ENCODE measurements around the gene MLXIP. TPM values are rescaled to one million over a fixed set of nuclear protein-coding genes. Genes with fewer than 3 reads are reported as not detected.

Gene MLXIP
- total RNA-seq, 1 donor from 2014 or later: 54.5 TPM

DNA sequence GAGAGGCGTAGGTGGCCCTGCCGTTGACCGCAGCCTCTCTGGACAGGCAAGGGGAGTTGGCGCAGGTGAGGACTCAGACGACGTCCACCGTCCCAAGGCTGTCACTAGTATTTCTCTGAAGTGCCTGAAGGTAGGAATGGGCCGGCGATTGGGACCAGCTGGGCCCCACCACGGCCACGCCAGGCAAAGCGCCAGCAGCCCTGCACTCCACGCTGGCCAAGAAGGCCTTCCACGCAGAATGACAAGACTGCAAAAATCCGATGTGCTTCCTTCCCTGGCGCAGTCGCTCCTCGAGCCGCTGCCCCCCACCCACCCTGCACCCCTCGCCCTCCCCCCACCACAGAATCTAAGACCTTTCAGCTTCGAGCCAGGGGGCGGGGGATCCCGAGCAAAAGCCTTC is 17.3 kb upstream of the MLXIP start:
- DNase-seq (ENCODE audit: extremely low spot score, unreplicated experiment): no peak
- H3K36me3 Mint-ChIP-seq (ENCODE audit: unreplicated experiment): peaks cover 10% of the 10 kb centered on the region
- TF ChIP-seq, protein P1, sequence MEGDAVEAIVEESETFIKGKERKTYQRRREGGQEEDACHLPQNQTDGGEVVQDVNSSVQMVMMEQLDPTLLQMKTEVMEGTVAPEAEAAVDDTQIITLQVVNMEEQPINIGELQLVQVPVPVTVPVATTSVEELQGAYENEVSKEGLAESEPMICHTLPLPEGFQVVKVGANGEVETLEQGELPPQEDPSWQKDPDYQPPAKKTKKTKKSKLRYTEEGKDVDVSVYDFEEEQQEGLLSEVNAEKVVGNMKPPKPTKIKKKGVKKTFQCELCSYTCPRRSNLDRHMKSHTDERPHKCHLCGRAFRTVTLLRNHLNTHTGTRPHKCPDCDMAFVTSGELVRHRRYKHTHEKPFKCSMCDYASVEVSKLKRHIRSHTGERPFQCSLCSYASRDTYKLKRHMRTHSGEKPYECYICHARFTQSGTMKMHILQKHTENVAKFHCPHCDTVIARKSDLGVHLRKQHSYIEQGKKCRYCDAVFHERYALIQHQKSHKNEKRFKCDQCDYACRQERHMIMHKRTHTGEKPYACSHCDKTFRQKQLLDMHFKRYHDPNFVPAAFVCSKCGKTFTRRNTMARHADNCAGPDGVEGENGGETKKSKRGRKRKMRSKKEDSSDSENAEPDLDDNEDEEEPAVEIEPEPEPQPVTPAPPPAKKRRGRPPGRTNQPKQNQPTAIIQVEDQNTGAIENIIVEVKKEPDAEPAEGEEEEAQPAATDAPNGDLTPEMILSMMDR (IDR thresholded peaks at IDR 0.05): no peak
- H3K4me1 Mint-ChIP-seq (ENCODE audit: unreplicated experiment): peaks cover 38% of the 10 kb centered on the region
- H3K27me3 Mint-ChIP-seq (ENCODE audit: unreplicated experiment): no peaks in the 10 kb centered on the region
- H3K27ac Mint-ChIP-seq (ENCODE audit: unreplicated experiment): no peak overlapping the region
- no peak overlapping the region for H3K4me3 Mint-ChIP-seq (ENCODE audit: unreplicated experiment)
- H3K9me3 Mint-ChIP-seq (ENCODE audit: unreplicated experiment): no peaks in the 10 kb centered on the region

DNA sequence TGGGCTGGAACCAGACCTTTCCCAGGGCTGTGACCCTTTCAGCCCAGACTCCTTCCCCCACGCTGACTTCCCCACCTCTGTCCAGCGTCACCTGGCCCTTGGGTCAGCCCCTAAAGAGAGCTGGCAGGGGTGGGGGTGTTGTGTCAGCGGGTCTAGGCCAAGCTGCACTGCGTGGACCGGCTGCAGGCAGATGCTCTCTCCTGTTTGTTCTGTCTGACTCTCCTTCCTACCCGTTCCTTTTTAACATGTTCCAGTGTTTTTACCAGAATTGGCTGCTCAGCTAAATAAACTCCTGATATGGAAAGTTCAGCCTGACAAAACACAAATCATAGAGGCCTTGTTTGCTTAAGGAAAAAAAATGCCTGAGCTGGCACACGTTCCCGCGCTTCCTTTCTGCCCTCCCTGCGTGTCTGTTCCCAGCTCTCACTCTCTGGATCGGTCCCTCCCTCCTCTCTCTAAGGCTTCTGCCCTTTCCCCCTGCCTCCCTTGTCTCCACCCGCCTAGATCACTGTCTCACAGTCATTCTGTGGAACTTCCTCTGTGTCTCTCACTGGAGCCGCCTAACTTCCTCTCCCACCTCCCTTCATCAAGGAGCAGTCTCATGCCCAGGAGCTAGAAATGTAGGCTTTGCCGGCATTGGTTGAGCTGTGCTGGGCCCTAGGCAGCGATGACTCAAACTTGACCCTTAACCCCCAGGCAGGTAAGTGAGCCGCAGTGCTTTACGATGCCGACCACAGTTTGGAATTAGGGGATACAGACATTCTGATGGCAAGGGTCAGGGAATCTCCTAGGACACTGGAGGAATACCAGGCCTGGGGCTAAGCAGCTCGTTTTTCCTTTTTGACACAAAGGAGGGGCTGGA is 15.5 kb upstream of the MLXIP start:
- Mint-ChIP-seq H3K27me3 (ENCODE audit: unreplicated experiment) (no peaks in the 10 kb centered on the region), H3K36me3 (ENCODE audit: unreplicated experiment) (peaks cover 10% of the 10 kb centered on the region), H3K27ac (ENCODE audit: unreplicated experiment) (peak overlapping the region; percentile 97), H3K9me3 (ENCODE audit: unreplicated experiment) (no peaks in the 10 kb centered on the region), H3K4me1 (ENCODE audit: unreplicated experiment) (peaks cover 46% of the 10 kb centered on the region), H3K4me3 (ENCODE audit: unreplicated experiment) (peak overlapping the region; percentile 61)
- TF ChIP-seq, protein P1 (IDR thresholded peaks at IDR 0.05): no peak
- DNase-seq (ENCODE audit: extremely low spot score, unreplicated experiment): no peak

DNA sequence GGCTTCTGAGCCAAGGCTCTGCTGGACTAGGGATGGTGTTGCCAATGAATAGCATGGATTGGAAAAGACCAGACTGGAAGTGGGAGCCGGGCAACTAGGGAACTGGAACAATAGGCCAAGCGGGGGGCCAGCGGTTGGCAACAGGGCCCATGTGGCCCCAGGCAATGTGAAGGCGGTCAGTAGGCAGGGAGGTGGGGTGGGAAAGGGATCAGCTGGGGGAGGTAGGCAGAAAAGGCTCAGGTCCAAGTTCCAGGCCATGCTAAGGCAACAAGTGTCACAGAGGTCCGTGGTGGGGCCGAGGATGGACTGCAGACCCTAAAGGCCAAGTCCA is 14.9 kb upstream of the MLXIP start:
- peak overlapping the region; percentile 97 for H3K27ac Mint-ChIP-seq (ENCODE audit: unreplicated experiment)
- peaks cover 8% of the 10 kb centered on the region for H3K36me3 Mint-ChIP-seq (ENCODE audit: unreplicated experiment)
- DNase-seq (ENCODE audit: extremely low spot score, unreplicated experiment): no peak
- no peaks in the 10 kb centered on the region for H3K27me3 Mint-ChIP-seq (ENCODE audit: unreplicated experiment)
- TF ChIP-seq, protein P1 (IDR thresholded peaks at IDR 0.05): no peak
- H3K9me3 Mint-ChIP-seq (ENCODE audit: unreplicated experiment): no peaks in the 10 kb centered on the region
- peaks cover 51% of the 10 kb centered on the region for H3K4me1 Mint-ChIP-seq (ENCODE audit: unreplicated experiment)
- peak overlapping the region; percentile 61 for H3K4me3 Mint-ChIP-seq (ENCODE audit: unreplicated experiment)

DNA sequence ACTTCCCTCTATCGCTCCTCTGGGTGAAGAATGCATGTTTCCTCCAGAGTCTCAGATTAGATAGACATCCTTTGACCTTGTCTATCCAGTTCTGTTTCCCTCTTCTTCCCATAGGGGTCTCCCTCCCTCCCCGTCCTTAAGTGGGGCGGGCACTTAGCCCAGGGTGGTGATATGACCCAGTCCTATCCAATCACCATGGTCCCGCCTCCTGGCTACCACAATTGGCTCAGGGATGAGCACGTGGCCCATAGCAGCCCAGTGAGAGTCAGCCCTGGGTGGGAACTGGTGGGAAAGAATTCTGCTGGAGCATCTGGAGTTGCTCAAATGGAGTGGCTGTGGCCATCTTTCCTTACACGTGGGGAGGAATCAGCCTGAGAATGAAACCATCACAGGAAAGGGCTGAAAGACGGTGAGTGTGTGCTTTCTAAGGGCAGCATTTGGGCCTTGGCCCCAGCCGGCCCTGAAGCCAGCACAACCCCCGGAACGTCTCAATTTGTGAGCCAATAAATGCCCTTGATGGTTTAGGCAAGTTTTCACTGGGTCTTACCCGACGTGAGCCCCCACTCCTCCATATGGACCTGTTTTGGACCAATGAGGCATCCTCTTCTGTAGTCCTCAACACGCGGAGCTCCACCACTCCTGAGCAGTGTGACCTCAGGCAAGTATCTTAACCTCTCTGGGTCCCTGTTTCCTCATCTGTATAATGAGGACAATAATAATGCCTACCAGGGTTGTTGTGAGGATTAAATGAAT is 14.4 kb upstream of the MLXIP start:
- Mint-ChIP-seq H3K9me3 (ENCODE audit: unreplicated experiment) (no peaks in the 10 kb centered on the region), H3K27me3 (ENCODE audit: unreplicated experiment) (no peaks in the 10 kb centered on the region), H3K4me3 (ENCODE audit: unreplicated experiment) (peak overlapping the region; percentile 61), H3K36me3 (ENCODE audit: unreplicated experiment) (peaks cover 4% of the 10 kb centered on the region), H3K27ac (ENCODE audit: unreplicated experiment) (peak overlapping the region; percentile 97), H3K4me1 (ENCODE audit: unreplicated experiment) (peaks cover 51% of the 10 kb centered on the region)
- peak; percentile 93 for DNase-seq (ENCODE audit: extremely low spot score, unreplicated experiment)
- TF ChIP-seq, protein P1 (IDR thresholded peaks at IDR 0.05): peak; percentile 59
